GM12878 (cell line): ENCODE data around the gene CBX2. TPM values are rescaled to one million over a fixed set of nuclear protein-coding genes. Genes with fewer than 3 reads are reported as not detected.

Source experiments
- ATF3 ChIP-seq: IDR thresholded peaks from 2 replicates; pipeline ENCODE4 v1.6.1; 2011; ENCODE audit warnings: low read depth, mild to moderate bottlenecking, low read length, moderate library complexity, borderline replicate concordance; ENCODE audit errors: extremely low read depth
- BHLHE40 ChIP-seq, 2 experiments: fragments of 450-650 bp in 1 of 2; IDR thresholded peaks; 2 replicates each; pipeline ENCODE4 v1.6.1; 2011 to 2017; ENCODE audit warnings: low read depth in 2 of 2, borderline replicate concordance in 1 of 2, improper control_type of control experiment in 1 of 2, low read length in 1 of 2, mild to moderate bottlenecking in 1 of 2
- BMI1 ChIP-seq: fragments of 450-650 bp; IDR thresholded peaks from 2 replicates; pipeline ENCODE4 v1.6.1; 2016; ENCODE audit warnings: mild to moderate bottlenecking, moderate library complexity, borderline replicate concordance
- CHD4 ChIP-seq: fragments of 200-600 bp; sonication (generic); IDR thresholded peaks from 2 replicates; pipeline ENCODE4 v1.6.1; 2016; ENCODE audit warnings: mild to moderate bottlenecking
- E4F1 ChIP-seq: fragments of 450-650 bp; IDR thresholded peaks from 2 replicates; pipeline ENCODE4 v1.6.1; 2018; ENCODE audit warnings: borderline replicate concordance, mild to moderate bottlenecking; ENCODE audit not compliant: partially characterized antibody
- ESRRA ChIP-seq: IDR thresholded peaks from 2 replicates; pipeline ENCODE4 v1.6.1; 2012; ENCODE audit warnings: mild to moderate bottlenecking, low read length, improper control_type of control experiment
- HDGF ChIP-seq: fragments of 450-650 bp; IDR thresholded peaks from 2 replicates; pipeline ENCODE4 v1.6.1; 2016; ENCODE audit warnings: antibody characterized with exemption
- MXI1 ChIP-seq: fragments of 150-350 bp; IDR thresholded peaks from 2 replicates; pipeline ENCODE4 v1.6.1; 2011; ENCODE audit warnings: low read depth, mild to moderate bottlenecking, inconsistent platforms, low read length, improper control_type of control experiment
- PRDM15 ChIP-seq: fragments of 450-650 bp; formaldehyde crosslinking; IDR thresholded peaks from 2 replicates; pipeline ENCODE4 v1.4.0; 2020; ENCODE audit warnings: mild to moderate bottlenecking, moderate library complexity
- RELA ChIP-seq: fragments of 450-650 bp; IDR thresholded peaks from 2 replicates; pipeline ENCODE4 v1.8.0; 2014; ENCODE audit warnings: borderline replicate concordance; ENCODE audit not compliant: partially characterized antibody
- REST ChIP-seq: IDR thresholded peaks from 2 replicates; pipeline ENCODE4 v1.6.1; 2012; ENCODE audit warnings: mild to moderate bottlenecking, low read depth, low read length
- SMARCA5 ChIP-seq: fragments of 450-650 bp; IDR thresholded peaks from 2 replicates; pipeline ENCODE4 v1.6.1; 2017; ENCODE audit warnings: mild to moderate bottlenecking
- SREBF1 ChIP-seq: IDR thresholded peaks from 2 replicates; pipeline ENCODE4 v1.6.1; 2012; ENCODE audit warnings: mild to moderate bottlenecking, low read length
- STAT1 ChIP-seq: fragments of 450-650 bp; conservative IDR thresholded peaks from 2 replicates; pipeline ENCODE4 v1.6.1; 2014; ENCODE audit warnings: antibody characterized with exemption, mild to moderate bottlenecking
- YBX1 ChIP-seq: fragments of 450-650 bp; IDR thresholded peaks from 2 replicates; pipeline ENCODE4 v1.6.1; 2016; ENCODE audit warnings: antibody characterized with exemption
- ZBTB4 ChIP-seq: fragments of 450-650 bp; formaldehyde crosslinking; IDR thresholded peaks from 2 replicates; pipeline ENCODE4 v1.4.0; 2022; ENCODE audit warnings: mild to moderate bottlenecking, moderate library complexity
- ZNF207 ChIP-seq: fragments of 450-650 bp; IDR thresholded peaks from 2 replicates; pipeline ENCODE4 v1.6.1; 2014; ENCODE audit warnings: antibody characterized with exemption, mild to moderate bottlenecking, borderline replicate concordance
- polyA plus RNA-seq, 11 experiments: library from polyadenylated mRNA; depleted of rRNA in 4 of 11; unstranded in 6 of 11; stranded (reverse) in 5 of 11; fragments of >200 nt; fragmentation: Nextera tagmentation in 4 of 11; fragmentation: Illumina TruSeq in 1 of 11; extraction: Ambion mirVana in 4 of 11; extraction: Trizol in 1 of 11; gene quantifications; 1 replicate in 1 of 11; 2 replicates in 10 of 11; pipeline versions ENCODE4 v1.2.1 to v1.2.3, GENCODE V29; 2011 to 2016; ENCODE audit warnings: inconsistent platforms in 2 of 11, missing spikeins in 2 of 11, low read depth in 1 of 11
- total RNA-seq, 4 experiments: library from RNA; depleted of rRNA in 3 of 4; stranded (reverse); fragments of >200 nt in 3 of 4; fragmentation: Illumina TruSeq in 1 of 4; extraction: Trizol in 1 of 4; gene quantifications; 2 replicates each; pipeline versions ENCODE4 v1.2.1 to v1.2.3, GENCODE V29; 2013 to 2021

The CBX2 gene
- total and polyA plus RNA-seq, 10 of the 15 experiments (the other 5 are each of a cell fraction or from before 2014, with no cell fraction given): 0.35 to 7.5 (median 4.2) TPM

GRCh38 chr17:79778504-79779083, 646 bp downstream of the CBX2 start (continued):
- no peak for TF ChIP-seq REST
- no peak for TF ChIP-seq BMI1
- no peak for TF ChIP-seq PRDM15 (CRISPR knock-in tag)
- no peak for TF ChIP-seq ZBTB4 (CRISPR knock-in tag)
- no peak for TF ChIP-seq MXI1
- no peak for TF ChIP-seq ESRRA
- TF ChIP-seq STAT1: no peak
- TF ChIP-seq RELA: no peak
- no peak for TF ChIP-seq YBX1
- no peak for TF ChIP-seq SREBF1
- TF ChIP-seq ZNF207: no peak
- TF ChIP-seq HDGF: no peak
- TF ChIP-seq CHD4: no peak
- TF ChIP-seq E4F1: no peak
- no peak for TF ChIP-seq BHLHE40 (IDR thresholded peaks at IDR 0.05; ENCODE audit: borderline replicate concordance in 1 of 2, low read depth in 2 of 2, low read length in 1 of 2)
- no peak for TF ChIP-seq SMARCA5
- TF ChIP-seq ATF3: no peak
